Globus pallidus (tissue), 1 donor: ENCODE measurements around the gene PVALEF.

Source experiments
- DNase-seq: peaks from one replicate; pipeline ENCODE4 v3.0.0-alpha.2; 2015; ENCODE audit warnings: low spot score

The PVALEF gene

DNA sequence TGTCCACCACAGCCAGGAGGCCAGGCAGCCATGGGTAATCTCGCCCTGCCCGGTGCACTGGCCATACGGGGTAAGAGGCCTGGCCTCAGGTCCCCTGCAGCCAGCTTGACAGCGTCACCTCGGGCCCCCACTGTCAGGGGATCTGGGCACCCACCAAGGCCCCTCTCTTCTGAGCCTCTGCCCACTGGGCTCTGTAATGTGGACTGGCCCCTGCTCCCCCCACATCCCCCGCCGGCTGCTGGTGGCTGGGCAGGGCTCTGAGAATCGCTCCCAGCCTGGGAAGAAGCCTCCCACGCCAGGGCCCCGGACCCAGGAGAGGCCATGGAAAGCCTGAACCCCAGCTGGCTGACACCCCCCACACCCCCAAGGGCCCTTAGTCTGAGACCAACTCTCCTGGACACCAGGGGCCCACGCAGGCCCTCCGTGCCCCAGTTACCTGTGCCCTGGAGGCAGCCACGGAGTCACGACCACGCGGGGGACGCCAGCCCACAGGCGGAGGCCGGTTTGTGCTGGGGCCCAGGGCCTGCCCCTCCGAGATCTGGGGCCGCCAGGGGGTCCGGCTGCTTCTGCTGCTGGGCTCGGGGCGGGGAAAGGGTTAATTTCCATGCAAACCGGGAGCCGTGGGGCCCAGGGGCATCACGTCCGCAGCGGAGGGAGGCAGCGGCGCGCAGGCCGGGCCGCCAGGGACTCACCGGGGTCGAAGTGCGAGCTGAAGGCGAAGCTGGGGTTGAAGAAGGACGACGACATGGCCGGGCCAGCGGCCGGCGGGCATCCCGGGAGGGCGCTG, at the start of gene PVALEF:
PVALEF (plus strand) TSS at position 262 of the 787 bp plus-strand sequence. CDS start 15,720 bp downstream, outside the sequence.
- DNase-seq = peak; percentile 76

DNA sequence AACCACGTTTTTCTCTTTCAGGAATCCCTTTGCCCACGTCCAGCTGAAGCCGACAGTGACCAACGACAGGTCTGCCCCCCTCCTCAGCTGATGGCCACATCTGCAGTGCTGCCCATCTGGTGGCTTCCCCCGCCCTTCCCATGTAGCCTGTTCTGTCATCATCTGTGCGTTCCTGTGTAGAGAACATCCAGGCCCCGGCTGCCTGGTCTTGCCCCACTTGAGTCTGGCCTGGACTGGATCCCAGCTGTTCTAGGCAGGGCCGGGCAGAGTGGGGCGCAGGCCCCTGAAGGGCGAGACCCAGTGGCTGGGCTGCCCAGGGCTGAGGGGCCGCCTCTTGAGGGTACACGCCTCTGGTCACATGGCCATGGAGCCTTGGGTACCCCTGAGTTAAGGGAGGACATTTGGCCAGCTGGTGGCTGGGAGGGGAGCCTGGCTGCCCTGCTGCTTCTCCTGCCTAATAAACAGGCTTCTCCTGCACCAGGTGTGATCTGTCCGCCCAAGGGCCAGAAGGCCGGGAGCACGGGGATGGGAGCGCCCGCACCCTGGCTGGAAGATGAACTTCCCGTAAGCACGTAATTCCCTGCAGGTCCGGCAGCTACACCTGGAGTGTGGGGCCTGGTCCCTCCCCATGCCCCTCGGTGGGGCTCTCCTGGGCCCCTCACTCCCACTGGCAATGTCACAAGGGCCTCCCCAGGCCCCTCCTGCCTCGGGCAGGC, 49.4 kb upstream of the PVALEF start:
- no peak for DNase-seq

DNA sequence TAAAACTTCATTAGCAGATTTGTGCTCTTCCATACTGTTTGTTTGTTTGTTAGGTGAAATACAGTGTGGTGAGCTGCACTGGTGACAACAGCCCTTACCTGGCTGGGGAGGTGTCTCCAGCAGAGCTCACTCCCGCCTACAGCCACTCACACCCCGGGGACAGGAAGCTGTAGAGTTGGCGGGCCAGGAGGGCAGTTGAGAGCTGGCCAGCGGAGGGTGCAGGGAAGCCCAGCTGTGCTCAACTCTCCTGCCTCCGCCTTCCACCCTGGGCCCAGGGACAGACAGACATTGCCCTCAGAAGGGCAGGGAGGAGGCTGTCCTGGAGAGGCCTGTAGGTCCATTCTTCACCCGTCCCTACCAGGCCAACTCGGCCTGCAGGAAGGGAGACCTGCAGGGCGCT, 48.6 kb upstream of the PVALEF start:
- DNase-seq = no peak

DNA sequence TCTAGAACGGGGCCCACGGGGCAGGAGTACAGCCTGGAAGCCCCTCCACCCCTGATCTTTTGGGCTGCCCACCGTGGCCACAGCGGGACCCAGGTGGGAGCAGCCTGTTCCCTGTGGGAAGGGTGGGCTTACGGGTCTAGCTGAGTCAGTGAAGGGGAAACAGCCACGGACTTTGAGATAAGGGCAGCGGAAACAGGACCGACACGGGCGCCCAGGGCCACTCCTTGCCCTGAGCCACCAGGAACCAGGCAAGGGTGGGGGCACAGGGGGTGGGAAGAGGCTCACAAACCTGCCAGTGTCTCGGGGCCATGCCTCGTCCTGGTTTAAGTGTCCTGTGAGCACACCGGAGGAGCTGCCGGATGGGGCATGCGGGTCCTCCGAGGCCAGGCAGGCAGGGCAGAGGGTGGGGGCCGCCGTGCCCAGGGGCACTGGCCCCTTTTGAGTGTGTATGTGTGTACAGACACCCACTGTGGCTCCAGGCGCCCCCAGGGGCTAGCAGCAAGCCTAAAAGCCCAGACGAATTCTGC, 47.6 kb upstream of the PVALEF start:
- no peak for DNase-seq

DNA sequence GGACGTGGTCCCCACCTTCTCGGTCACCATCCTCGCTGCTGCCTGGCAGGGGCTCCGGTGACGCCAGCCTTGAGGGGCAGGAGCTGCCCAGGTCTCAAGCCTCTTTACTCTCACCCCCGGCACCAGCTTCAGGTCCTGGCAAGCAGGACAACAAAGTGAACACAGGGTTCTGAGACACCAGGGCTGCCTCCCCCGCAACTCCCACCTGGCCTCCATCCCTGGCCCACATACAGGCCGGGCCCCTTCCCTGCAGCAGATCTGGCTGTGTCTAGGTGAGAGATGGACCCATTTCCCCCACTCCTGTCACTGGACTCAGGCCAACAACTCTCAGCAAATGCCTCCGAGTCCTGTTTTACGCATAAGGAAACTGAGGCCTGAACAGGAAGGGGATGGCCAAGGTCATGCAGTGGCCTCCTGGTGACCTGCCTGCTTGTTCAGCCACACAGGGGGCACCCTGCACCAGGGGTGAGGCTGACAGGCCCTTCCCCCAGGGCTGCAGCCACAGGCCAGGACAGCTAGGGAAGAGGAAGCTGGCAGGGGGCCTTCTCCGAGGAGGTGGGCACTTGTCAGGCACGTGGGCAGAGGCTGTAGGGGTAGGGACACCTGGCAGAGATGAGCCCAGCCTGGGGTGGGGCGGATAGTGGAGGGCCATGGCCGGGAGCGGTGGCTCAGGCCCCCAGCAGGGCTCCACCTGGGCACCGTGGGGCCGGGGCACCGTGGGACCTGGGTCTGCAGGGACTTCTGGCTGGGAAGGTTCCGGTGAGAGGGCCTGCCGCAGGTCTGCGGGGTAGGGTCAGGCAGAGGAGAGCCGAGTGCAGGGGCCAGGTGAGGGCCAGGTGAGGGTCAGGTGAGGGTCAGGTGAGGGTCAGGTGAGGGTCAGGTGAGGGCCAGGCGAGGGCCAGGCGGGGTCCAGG, 46.7 kb upstream of the PVALEF start:
- DNase-seq = no peak

DNA sequence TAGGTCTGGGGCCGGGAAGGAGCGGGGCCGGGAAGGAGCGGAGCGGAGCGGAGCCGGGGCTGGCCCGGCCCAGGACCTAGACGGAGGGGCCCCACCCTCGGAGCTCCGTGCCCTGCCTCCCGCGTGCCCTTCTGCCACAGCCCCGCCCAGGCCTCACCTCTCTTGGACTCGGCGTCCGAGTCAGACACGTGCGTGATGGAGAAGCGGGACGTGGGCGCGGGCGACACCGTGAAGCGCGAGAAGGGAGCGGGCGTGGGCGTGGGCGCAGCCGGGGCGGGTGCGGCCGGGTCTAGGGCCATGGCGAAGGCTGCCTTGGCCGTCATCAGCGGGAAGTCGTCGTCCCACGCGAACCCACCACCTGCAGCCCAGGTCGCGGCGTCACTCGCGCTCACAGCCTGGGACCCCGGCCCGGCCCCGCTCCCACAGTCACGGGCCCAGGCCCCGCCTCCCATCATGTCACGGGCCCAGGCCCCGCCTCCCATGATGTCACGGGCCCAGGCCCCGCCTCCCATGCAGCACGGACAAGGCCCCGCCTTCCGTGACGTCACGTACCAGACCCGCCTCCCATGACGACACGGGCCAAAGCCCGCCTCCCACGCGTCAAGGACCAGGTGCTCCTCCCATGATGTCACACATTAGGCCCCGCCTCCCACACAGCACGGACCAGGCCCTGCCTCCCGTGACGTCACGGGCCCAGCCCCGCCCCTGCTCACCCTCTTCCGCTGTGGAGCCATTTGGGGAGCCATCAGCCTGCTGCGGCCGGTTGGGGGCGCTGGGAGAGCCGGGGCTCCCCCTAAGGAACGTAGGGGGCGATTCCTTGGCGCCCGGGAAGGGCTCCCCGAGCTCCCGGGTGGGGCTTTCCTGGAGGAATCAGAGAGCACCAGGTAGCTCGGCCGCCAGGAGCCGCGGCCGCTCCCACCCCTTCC, 45.8 kb upstream of the PVALEF start:
- DNase-seq = peak; percentile 91

DNA sequence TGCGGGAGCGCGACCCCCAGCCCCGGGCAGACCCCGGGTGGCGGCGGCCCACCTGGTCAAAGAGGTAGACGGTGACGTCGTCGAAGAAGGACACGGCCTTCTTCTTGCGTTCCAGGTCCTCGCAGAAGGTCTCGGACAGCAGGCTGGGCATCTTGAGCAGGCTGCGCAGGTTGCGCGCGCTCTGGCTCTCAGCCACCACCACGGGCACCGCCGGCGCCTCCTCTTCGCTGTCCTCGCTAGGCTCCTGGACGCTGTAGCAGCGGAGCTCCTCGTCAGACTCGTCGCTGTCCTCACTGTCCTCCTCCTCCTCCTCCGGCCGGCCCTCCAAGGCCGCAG, 45.2 kb upstream of the PVALEF start:
- DNase-seq = no peak

DNA sequence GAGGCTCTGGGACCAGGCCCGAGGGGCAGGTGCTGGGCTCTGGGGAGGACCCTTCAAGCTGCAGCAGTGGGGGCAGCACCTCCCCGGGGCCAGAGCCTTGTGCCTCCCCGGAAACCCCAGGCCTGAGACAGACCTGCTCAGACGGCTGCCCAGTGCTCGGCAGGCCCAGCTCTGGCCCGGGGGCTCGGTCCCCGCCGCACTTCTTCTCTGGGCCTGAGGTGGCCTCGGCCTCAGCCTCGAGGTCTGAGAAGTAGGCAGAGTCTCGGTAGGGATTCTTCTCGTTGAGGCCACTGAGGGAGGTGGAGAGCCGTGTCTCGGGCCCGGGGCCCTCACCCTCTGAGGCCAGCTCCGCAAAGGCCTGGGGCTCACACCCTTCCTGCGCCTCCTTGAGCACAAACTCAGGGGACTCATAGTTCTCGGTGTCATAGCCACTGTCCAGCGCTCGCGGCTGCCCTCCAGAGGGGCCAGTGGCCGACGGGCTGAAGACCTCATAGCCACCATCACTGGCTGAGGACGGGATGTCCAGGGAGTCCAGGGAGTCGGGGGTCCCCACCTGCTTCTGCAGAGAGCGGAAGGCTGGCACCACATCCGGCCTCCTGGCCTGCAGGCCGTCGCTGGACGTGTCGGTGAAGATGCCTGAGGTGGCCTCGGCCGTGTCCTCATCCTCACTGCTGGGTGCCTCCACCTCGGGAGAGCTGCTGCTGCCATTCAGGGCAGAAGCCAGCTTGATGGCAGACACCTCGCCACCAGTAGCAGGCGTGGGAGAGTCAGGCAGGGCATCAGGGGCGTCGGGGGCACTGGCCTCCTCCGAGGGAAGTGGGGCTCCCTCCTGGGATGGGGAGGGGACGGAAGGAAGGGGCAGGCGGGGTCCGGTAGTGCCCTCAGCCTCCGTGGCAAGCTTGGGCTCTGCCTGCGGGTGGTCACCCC, 44.3 kb upstream of the PVALEF start:
- DNase-seq = no peak

DNA sequence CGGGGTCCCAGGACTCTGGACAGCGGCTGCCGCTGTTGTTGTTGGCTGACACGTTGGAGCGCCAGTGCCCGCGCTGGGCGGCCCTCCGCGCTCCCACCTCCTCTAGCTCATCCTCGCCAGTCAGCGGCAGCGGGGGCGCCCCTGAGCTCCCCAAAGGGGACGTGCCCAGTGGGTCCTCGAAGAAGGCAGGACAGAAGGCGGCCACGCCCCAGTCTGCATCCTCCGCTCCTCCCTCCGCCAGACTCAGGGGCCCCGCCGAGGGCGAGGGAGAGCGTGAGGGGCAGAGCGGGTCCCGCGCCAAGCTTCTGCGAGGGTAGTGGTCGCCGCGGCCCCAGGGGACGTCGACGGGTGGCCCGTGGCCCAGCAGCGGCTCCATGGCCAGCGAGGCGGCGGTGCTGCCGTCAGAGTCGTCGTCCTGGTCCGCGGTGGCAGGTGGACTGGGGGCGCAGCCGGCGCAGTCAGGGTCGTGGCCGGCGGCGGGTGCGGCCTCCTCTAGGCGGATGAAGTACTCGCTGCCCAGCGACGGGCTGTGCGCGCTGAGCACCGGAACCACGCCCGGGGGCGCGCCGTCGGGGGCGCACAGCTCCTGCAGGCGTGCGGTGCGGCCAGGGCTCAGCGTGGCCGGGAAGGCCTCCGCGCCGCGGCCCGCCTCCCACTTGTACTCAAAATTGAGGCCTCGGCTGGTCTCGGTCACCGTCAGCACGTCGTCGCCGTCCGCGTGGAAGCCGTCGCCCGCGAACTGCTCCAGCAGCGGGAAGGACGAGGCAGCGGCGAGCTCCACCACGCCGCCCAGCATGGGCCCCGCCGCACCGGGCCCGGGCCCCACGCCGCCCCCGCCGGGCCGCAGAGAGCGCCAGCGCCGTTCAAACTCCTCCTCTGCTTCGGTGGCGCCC, 43.2 kb upstream of the PVALEF start:
- DNase-seq = no peak

DNA sequence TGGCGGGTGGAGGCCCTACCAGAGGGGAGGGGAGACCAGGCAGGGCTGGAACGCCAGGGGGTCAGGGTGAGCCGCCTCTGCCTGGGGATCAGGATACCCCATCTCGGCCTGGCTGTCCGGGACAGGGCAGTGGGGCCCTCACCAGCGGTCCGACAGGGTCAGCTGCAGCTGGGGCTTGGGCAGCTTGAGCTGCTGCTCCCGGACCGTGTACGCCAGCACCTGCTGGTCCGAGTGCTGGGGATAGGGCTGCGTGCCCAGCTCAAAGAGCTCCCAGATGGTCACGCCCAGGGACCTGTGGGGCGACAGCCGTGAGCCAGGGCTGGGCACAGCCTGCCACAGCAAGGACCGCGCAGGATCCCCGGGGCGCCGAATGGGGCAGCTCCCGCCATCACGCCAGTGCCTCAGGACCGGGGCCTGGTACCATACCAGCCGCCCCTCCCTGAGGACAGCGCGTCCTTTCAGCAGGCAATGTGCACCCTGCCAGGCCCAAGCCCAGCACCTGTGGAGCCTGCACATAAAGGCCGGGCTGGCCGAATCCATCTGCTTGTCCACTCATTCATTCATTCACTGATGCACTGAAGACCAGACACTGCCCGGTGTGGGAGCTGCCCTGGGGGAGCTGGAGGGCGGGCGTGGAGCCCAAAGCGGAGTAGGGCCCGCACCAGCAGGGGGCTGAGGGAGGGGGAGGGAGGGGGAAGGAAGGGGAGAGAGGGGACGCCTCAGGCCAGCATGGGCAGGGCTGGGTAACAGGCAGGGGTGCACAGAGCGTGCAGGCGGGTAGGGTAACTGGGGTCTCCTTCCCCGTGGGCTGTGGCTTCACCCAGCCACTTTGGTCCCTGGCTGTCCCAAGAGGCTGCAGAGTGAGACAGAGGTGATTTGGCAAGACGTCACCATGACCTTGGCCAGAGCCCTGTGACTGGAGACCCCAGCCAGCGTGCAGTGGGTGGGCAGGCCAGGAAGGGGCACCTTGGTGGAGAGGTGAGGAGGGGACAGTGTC, 42.0 kb upstream of the PVALEF start:
- no peak for DNase-seq

DNA sequence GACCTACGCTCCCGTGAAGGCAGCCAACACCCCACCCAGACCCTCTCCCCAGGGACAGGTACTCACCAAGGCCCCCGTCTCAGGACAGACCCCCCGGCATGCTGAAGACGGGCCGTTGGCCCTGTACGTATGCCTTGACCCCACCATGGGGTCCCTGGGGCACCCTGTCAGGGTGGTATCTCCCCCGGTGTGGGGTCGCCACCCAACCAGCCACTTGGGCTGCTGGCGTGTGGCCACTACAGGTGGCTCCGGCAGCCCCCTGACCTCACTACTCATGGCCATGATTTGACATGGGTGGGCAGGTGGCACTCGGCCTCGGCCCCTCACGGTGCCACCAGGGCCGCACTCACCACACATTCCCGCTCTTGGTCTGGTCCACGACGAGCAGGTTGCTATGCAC, 40.9 kb upstream of the PVALEF start:
- DNase-seq = no peak

DNA sequence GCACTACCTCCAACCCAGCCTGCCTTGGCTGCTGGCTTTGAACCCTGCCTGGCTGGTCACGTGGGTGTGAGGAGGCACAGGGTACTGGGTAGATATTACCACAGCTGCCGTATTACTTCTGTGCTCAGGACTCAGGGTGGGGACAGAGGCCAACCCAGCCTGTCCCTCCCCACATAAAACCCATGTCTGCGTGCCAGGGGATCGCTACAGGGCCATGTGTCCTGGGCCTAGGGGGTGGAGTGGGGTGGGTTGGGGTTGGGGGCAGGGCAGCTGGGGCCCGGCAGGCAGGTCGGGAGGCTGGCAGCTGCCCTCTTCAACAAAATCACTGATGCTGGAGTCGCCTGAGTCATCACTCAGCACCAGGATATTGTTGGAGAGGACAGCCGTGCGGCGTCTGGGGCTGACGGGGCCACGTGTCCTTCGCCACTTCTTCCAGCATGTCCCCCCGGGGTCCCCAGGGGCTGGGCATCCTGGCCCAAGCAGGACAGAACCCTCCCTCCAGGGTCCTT, 39.7 kb upstream of the PVALEF start:
- no peak for DNase-seq

DNA sequence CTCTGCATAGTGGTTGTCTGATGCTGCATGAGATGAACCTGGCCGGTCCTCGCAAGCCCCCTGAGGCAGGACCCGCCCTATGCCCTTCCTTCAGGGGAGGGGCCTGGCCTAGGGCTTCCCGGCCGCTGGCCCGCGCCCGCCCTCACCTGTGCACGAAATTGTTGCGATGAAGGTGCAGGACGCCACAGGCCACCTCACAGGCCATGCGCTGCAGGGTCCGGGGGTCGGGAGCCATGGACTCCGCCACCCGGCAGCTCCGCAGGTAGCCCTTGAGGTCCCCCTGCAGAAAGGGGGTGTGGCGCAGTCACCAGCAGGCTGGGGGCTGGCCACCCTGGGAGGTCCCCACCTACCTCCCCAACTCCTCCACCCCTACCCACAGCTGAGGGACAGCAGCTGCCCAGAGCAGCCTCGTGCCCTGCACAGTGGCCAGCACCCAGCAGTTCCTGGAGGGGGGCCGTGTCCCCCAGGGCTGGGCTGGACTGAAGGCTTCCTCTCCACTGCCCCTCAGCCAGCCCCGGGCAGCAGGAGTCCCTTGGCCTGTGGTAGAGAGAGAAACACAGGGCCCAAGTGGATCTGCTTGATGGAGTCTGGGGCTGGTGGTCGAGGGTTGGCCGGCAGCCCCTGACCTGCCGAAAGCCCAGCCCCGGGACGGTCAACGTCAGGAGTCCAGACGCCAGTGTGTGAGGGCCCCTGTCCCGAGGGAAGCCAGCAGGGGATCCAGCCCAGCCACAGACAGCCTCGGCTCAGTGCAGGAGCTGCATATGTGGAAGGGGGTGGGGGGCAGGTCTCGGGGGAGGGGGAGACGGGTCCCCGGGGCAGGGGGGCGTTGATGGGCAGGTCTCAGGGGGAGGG, 38.8 kb upstream of the PVALEF start:
- DNase-seq = peak; percentile 81

DNA sequence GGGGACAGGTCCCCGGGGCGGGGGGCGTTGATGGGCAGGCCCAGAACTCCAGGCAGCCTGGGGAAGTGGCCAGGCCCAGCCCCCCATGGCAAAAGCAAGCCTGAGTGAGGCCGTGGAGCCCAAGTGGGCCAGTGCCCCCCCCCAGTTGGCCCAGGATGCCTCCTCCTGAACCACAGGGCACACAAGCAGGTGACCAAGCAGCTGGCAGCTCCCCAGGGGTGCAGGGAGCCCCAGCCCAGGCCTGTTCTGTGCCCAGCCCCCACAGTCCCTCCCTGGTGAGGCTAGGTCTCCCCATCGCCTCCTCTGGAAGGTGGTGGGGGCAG, 38.2 kb upstream of the PVALEF start:
- DNase-seq = no peak

DNA sequence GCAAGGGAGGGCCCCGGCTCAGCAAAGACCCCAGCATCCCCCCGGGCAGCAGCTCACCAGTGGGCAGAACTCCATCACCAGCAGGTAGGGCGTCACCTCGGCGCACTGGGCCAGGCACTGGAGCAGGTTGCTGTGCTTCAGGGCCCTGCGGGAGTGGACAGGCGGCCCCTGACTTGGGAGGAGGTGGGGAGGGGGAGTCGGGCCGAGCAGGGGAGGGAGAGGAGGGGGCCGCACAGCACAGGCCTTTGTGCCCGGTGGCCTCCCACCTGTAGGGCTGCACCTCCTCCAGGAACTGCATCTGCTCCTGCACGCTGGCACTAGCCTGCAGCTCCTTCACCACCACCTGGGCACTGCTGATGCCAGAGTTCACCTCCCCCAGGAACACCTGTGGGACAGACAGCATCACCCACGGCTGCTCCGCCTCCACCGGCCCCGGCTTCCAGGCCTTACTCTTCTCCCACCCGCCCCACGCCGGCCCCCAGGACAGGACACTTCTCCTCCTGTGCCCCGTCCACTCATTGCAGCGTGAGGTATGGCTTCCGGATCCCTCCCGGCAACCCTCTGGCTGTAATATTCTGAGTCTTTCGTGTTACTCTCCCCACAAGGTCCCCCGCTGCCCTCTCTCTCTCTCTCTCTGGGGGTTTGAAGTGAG, 37.7 kb upstream of the PVALEF start:
- DNase-seq = no peak

DNA sequence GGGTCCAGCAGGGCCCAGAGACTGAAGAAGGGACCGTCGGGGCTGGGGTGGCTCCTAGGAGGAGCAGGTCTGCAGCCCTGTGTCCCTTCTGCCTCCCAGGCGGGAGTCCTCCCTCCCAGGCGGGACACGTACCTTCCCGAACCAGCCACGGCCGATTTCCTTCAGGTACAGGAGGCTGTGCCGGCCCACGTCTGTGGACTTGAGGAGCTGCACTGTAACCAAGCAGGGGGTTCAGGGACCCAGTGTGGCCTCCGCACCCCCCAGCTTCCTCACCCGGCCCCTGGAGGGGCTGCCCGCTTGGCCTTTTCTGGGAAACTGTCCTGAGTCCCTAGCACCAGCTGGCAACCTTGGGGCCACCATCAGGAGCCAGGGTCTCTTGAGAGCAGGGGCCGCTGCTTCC, 37.0 kb upstream of the PVALEF start:
- no peak for DNase-seq
